Stimulated activated CD4-positive, alpha-beta T cell treated with anti-CD3 and anti-CD28 coated beads, Interleukin-4, amount 100 ng/mL, for 24 hours (primary cell): ENCODE measurements around the gene SLC38A2.
A peak's percentile ranks its signal among the peaks of the same experiment; 100 is the strongest.

Source experiments
- DNase-seq: peaks from one replicate; pipeline ENCODE4 v3.0.0-alpha.2; 2020

Gene SLC38A2

GRCh38 chr12:46390881-46391280, 18.3 kb upstream of the SLC38A2 start:
- DNase-seq, result no peak

GRCh38 chr12:46390304-46390703, 17.7 kb upstream of the SLC38A2 start:
- DNase-seq, result no peak

GRCh38 chr12:46389031-46389616, 16.6 kb upstream of the SLC38A2 start:
- DNase-seq, result no peak

- DNase-seq, result no peak
These were observed 16.0 kb upstream of the SLC38A2 start for GRCh38 chr12:46388427-46389021.

- no peak for DNase-seq
These were observed 15.1 kb upstream of the SLC38A2 start for GRCh38 chr12:46387670-46388069.

- DNase-seq, result no peak
These were observed 14.5 kb upstream of the SLC38A2 start for GRCh38 chr12:46386877-46387629.

GRCh38 chr12:46386360-46386867, 13.8 kb upstream of the SLC38A2 start:
- DNase-seq, result no peak

GRCh38 chr12:46385438-46385837, 12.9 kb upstream of the SLC38A2 start:
- DNase-seq, result no peak

- no peak for DNase-seq
These were observed 12.1 kb upstream of the SLC38A2 start for GRCh38 chr12:46384451-46385309.

- DNase-seq, result peak; percentile 77
These were observed 11.3 kb upstream of the SLC38A2 start for GRCh38 chr12:46383654-46384450.

GRCh38 chr12:46382964-46383653, 10.5 kb upstream of the SLC38A2 start:
- peak; percentile 94 for DNase-seq

- no peak for DNase-seq
These were observed 9.9 kb upstream of the SLC38A2 start for GRCh38 chr12:46382408-46382963.

- DNase-seq, result no peak
These were observed 8.3 kb upstream of the SLC38A2 start for GRCh38 chr12:46380881-46381280.

- DNase-seq, result no peak
These were observed 7.6 kb upstream of the SLC38A2 start for GRCh38 chr12:46380022-46380796.

GRCh38 chr12:46379352-46379751, 6.8 kb upstream of the SLC38A2 start:
- DNase-seq, result no peak

GRCh38 chr12:46378530-46378929, 6.0 kb upstream of the SLC38A2 start:
- DNase-seq, result no peak

- no peak for DNase-seq
These were observed 5.1 kb upstream of the SLC38A2 start for GRCh38 chr12:46377678-46378077.

- no peak for DNase-seq
These were observed 4.0 kb upstream of the SLC38A2 start for GRCh38 chr12:46376579-46376978.

- no peak for DNase-seq
These were observed 2.1 kb upstream of the SLC38A2 start for GRCh38 chr12:46374711-46375110.

GRCh38 chr12:46374310-46374709, 1.7 kb upstream of the SLC38A2 start:
- no peak for DNase-seq
